Neutrophil (primary cell): Measurements from ENCODE around the gene SLC5A2.
A peak's percentile ranks its signal among the peaks of the same experiment; 100 is the strongest.

Source experiments
- H3K27ac ChIP-seq: fragments of 200-600 bp; sonication (generic); 2 replicates; pipeline ENCODE4 v1.5.1; 2016; ENCODE audit warnings: mild to moderate bottlenecking, moderate library complexity
- H3K27me3 ChIP-seq: fragments of 200-600 bp; sonication (generic); 2 replicates; pipeline ENCODE4 v1.6.0; 2016; ENCODE audit warnings: mild to moderate bottlenecking
- H3K36me3 ChIP-seq: fragments of 200-600 bp; sonication (generic); 2 replicates; pipeline ENCODE4 v1.5.1; 2017
- H3K4me1 ChIP-seq, 2 experiments: fragments of 200-600 bp in 1 of 2; sonication (generic) in 1 of 2; 1 replicate in 1 of 2; 2 replicates in 1 of 2; pipeline versions ENCODE4 v1.5.1 to v1.6.1; 2013 to 2016; ENCODE audit warnings: low read depth in 1 of 2, low read length in 1 of 2, mild to moderate bottlenecking in 1 of 2, moderate library complexity in 1 of 2; ENCODE audit not compliant: control insufficient read depth in 1 of 2, insufficient read depth in 1 of 2
- H3K4me3 ChIP-seq, 2 experiments: fragments of 200-600 bp in 1 of 2; sonication (generic) in 1 of 2; 1 replicate in 1 of 2; 2 replicates in 1 of 2; pipeline ENCODE4 v1.5.1; 2013 to 2016; ENCODE audit warnings: low read depth in 1 of 2, low read length in 1 of 2, mild to moderate bottlenecking in 1 of 2, moderate library complexity in 1 of 2
- H3K9me3 ChIP-seq: fragments of 200-600 bp; sonication (generic); 2 replicates; pipeline ENCODE4 v1.5.1; 2016
- CTCF ChIP-seq: fragments of 200-600 bp; sonication (generic); IDR thresholded peaks from 2 replicates; pipeline ENCODE4 v1.5.1; 2016; ENCODE audit warnings: antibody characterized with exemption

SLC5A2 gene

GRCh38 chr16:31484491-31485171, 1.7 kb downstream of the SLC5A2 start:
- Histone ChIP-seq H3K4me3 (no peak overlapping the region), H3K4me1 (peaks cover 13 to 21% of the 10 kb centered on the region in 2 experiments), H3K27me3 (peaks cover 34% of the 10 kb centered on the region), H3K36me3 (peaks cover 4% of the 10 kb centered on the region), H3K9me3 (no peaks in the 10 kb centered on the region), H3K27ac (no peak overlapping the region)
- TF ChIP-seq CTCF = no peak

- H3K27ac ChIP-seq = no peak overlapping the region
- H3K4me1 ChIP-seq = peaks cover 13 to 20% of the 10 kb centered on the region in 2 experiments
- no peaks in the 10 kb centered on the region for H3K9me3 ChIP-seq
- H3K36me3 ChIP-seq = peaks cover 4% of the 10 kb centered on the region
- no peak for TF ChIP-seq CTCF
- no peak overlapping the region for H3K4me3 ChIP-seq
- peaks cover 34% of the 10 kb centered on the region for H3K27me3 ChIP-seq
These were observed 2.6 kb downstream of the SLC5A2 start for GRCh38 chr16:31485571-31485970.

GRCh38 chr16:31486045-31486444, 3.1 kb downstream of the SLC5A2 start:
- Histone ChIP-seq H3K27ac (no peak overlapping the region), H3K36me3 (peaks cover 4% of the 10 kb centered on the region), H3K27me3 (peaks cover 34% of the 10 kb centered on the region), H3K9me3 (no peaks in the 10 kb centered on the region), H3K4me1 (peaks cover 13 to 15% of the 10 kb centered on the region in 2 experiments), H3K4me3 (no peak overlapping the region)
- TF ChIP-seq CTCF = no peak

GRCh38 chr16:31487071-31487719, 4.3 kb downstream of the SLC5A2 start:
- Histone ChIP-seq H3K4me1 (peaks cover 13 to 15% of the 10 kb centered on the region in 2 experiments), H3K27ac (no peak overlapping the region), H3K4me3 (peak overlapping the region; percentile 67 to 90), H3K36me3 (peaks cover 8% of the 10 kb centered on the region), H3K9me3 (no peaks in the 10 kb centered on the region), H3K27me3 (peaks cover 34% of the 10 kb centered on the region)
- no peak for TF ChIP-seq CTCF

GRCh38 chr16:31487720-31488467, 5.0 kb downstream of the SLC5A2 start:
- Histone ChIP-seq H3K27me3 (peaks cover 34% of the 10 kb centered on the region), H3K4me1 (peaks cover 13 to 15% of the 10 kb centered on the region in 2 experiments), H3K27ac (no peak overlapping the region), H3K9me3 (no peaks in the 10 kb centered on the region), H3K4me3 (peak overlapping the region; percentile 67 to 90), H3K36me3 (peaks cover 15% of the 10 kb centered on the region)
- no peak for TF ChIP-seq CTCF
